ENCODE data around the gene TMA7.
"Not testable (repeated sequence)": the region's sequence is repeated elsewhere in the genome, so short reads cannot be mapped to it uniquely, and the experiment has no call there.

The TMA7 gene

GRCh38 chr3:48435223-48435595, 4.8 kb upstream of the TMA7 start:
- in situ Hi-C loops (cut with MboI; ENCODE audit: low sequenced_read_pairs): loop anchor here (10.0 kb wide), 1 partner anchor 160 kb away; no protein-coding TSS in a partner anchor

- in situ Hi-C loops (cut with MboI; ENCODE audit: low sequenced_read_pairs): loop anchor here (10.0 kb wide), 1 partner anchor 161 kb away; no protein-coding TSS in a partner anchor
These were observed 4.1 kb upstream of the TMA7 start for GRCh38 chr3:48435774-48436476.

GRCh38 chr3:48436477-48436787, 3.6 kb upstream of the TMA7 start:
- in situ Hi-C loops (cut with MboI; ENCODE audit: low sequenced_read_pairs): loop anchor here (10.0 kb wide), 1 partner anchor 162 kb away; no protein-coding TSS in a partner anchor

GRCh38 chr3:48436855-48437254, 3.2 kb upstream of the TMA7 start:
- in situ Hi-C loops (cut with MboI; ENCODE audit: low sequenced_read_pairs): loop anchor here (10.0 kb wide), 1 partner anchor 162 kb away; no protein-coding TSS in a partner anchor

- in situ Hi-C loops (cut with MboI; ENCODE audit: low sequenced_read_pairs): loop anchor here (10.0 kb wide), 1 partner anchor 163 kb away; no protein-coding TSS in a partner anchor
These were observed 2.2 kb upstream of the TMA7 start for GRCh38 chr3:48437812-48438211.

- in situ Hi-C loops (cut with MboI; ENCODE audit: low sequenced_read_pairs): no loop called here
These were observed 517 bp downstream of the TMA7 start for GRCh38 chr3:48440590-48440958.

GRCh38 chr3:48441940-48442339, 1.9 kb downstream of the TMA7 start:
- in situ Hi-C loops (cut with MboI; ENCODE audit: low sequenced_read_pairs): no loop called here

- in situ Hi-C loops (cut with MboI; ENCODE audit: low sequenced_read_pairs): no loop called here
These were observed 5.3 kb downstream of the TMA7 start for GRCh38 chr3:48445277-48445882.

GRCh38 chr3:48446043-48446424, 6.0 kb downstream of the TMA7 start:
- in situ Hi-C loops (cut with MboI; ENCODE audit: low sequenced_read_pairs): no loop called here

- in situ Hi-C loops (cut with MboI; ENCODE audit: low sequenced_read_pairs): no loop called here
These were observed 6.6 kb downstream of the TMA7 start, which contains the start of gene ATRIP for GRCh38 chr3:48446425-48447193. Gene ATRIP (plus strand): TSS chr3:48446737. CDS start chr3:48446846, 109 bp downstream.

- in situ Hi-C loops (cut with MboI; ENCODE audit: low sequenced_read_pairs): loop anchor here (10.0 kb wide), 1 partner anchor 104 kb away; the partner anchor contains the start of gene PFKFB4
These were observed 11.2 kb downstream of the TMA7 start for GRCh38 chr3:48451270-48451669.

GRCh38 chr3:48456456-48456855, 16.4 kb downstream of the TMA7 start:
- in situ Hi-C loops (cut with MboI; ENCODE audit: low sequenced_read_pairs): loop anchor here (10.0 kb wide), 1 partner anchor 98 kb away; the partner anchor contains the start of gene PFKFB4

GRCh38 chr3:48459331-48459730, 19.3 kb downstream of the TMA7 start:
- in situ Hi-C loops (cut with MboI; ENCODE audit: low sequenced_read_pairs): loop anchor here (10.0 kb wide), 1 partner anchor 95 kb away; the partner anchor contains the start of gene PFKFB4

- in situ Hi-C loops (cut with MboI; ENCODE audit: low sequenced_read_pairs): loop anchor here (10.0 kb wide), 1 partner anchor 95 kb away; the partner anchor contains the start of gene PFKFB4
These were observed 19.9 kb downstream of the TMA7 start for GRCh38 chr3:48459773-48460516.

GRCh38 chr3:48460517-48460902, 20.5 kb downstream of the TMA7 start:
- in situ Hi-C loops (cut with MboI; ENCODE audit: low sequenced_read_pairs): no loop called here

GRCh38 chr3:48461767-48462166, 21.7 kb downstream of the TMA7 start:
- in situ Hi-C loops (cut with MboI; ENCODE audit: low sequenced_read_pairs): not testable (repeated sequence)

GRCh38 chr3:48463703-48464102, 23.6 kb downstream of the TMA7 start:
- in situ Hi-C loops (cut with MboI; ENCODE audit: low sequenced_read_pairs): no loop called here

GRCh38 chr3:48464713-48465221, 24.7 kb downstream of the TMA7 start:
- in situ Hi-C loops (cut with MboI; ENCODE audit: low sequenced_read_pairs): no loop called here

GRCh38 chr3:48465237-48465530, 25.1 kb downstream of the TMA7 start:
- in situ Hi-C loops (cut with MboI; ENCODE audit: low sequenced_read_pairs): no loop called here

- in situ Hi-C loops (cut with MboI; ENCODE audit: low sequenced_read_pairs): no loop called here
These were observed 25.7 kb downstream of the TMA7 start for GRCh38 chr3:48465531-48466378.
